Stimulated activated CD4-positive, alpha-beta T cell treated with anti-CD3 and anti-CD28 coated beads, Interleukin-15, amount 100 ng/mL, for 24 hours (primary cell): ENCODE data around the gene ATP2B2.

Experiments
- DNase-seq: peaks from one replicate; pipeline ENCODE4 v3.0.0-alpha.2; 2020

ATP2B2 gene

GRCh38 chr3:10528046-10528445 lies 22.7 kb upstream of the ATP2B2 start:
- no peak for DNase-seq

GRCh38 chr3:10527295-10528001 lies 22.1 kb upstream of the ATP2B2 start:
- no peak for DNase-seq

GRCh38 chr3:10526366-10526765 lies 21.0 kb upstream of the ATP2B2 start:
- no peak for DNase-seq

- no peak for DNase-seq
Measured at GRCh38 chr3:10524799-10525301, 19.5 kb upstream of the ATP2B2 start.

GRCh38 chr3:10524270-10524669 lies 18.9 kb upstream of the ATP2B2 start:
- DNase-seq: no peak

- DNase-seq: no peak
Measured at GRCh38 chr3:10523561-10523960, 18.2 kb upstream of the ATP2B2 start.

GRCh38 chr3:10522646-10523303 lies 17.4 kb upstream of the ATP2B2 start:
- DNase-seq: no peak

- DNase-seq: no peak
Measured at GRCh38 chr3:10521772-10522441, 16.5 kb upstream of the ATP2B2 start.

GRCh38 chr3:10520072-10520471 lies 14.7 kb upstream of the ATP2B2 start:
- no peak for DNase-seq

GRCh38 chr3:10519236-10519635 lies 13.8 kb upstream of the ATP2B2 start:
- DNase-seq: no peak

GRCh38 chr3:10518506-10519150 lies 13.2 kb upstream of the ATP2B2 start:
- DNase-seq: no peak

GRCh38 chr3:10517627-10518026 lies 12.2 kb upstream of the ATP2B2 start:
- no peak for DNase-seq

GRCh38 chr3:10516544-10517452 lies 11.4 kb upstream of the ATP2B2 start:
- DNase-seq: no peak

GRCh38 chr3:10515884-10516495 lies 10.6 kb upstream of the ATP2B2 start:
- no peak for DNase-seq

- DNase-seq: no peak
Measured at GRCh38 chr3:10515396-10515795, 10.0 kb upstream of the ATP2B2 start.

- DNase-seq: no peak
Measured at GRCh38 chr3:10514407-10515069, 9.2 kb upstream of the ATP2B2 start.

- no peak for DNase-seq
Measured at GRCh38 chr3:10513306-10513705, 7.9 kb upstream of the ATP2B2 start.

GRCh38 chr3:10512687-10513086 lies 7.3 kb upstream of the ATP2B2 start:
- DNase-seq: no peak

GRCh38 chr3:10511809-10512494 lies 6.6 kb upstream of the ATP2B2 start:
- no peak for DNase-seq

GRCh38 chr3:10510743-10511432 lies 5.5 kb upstream of the ATP2B2 start:
- DNase-seq: no peak
